HG02885 (cell line): ENCODE data around the gene WDTC1.
"Not testable (repeated sequence)": the region's sequence is repeated elsewhere in the genome, so short reads cannot be mapped to it uniquely, and the experiment has no call there.

Experiments used
- ATAC-seq: cut with Tn5 transposase; IDR thresholded peaks from one replicate; pipeline ENCODE4 v1.9.1; 2021; ENCODE audit warnings: mild to moderate bottlenecking; ENCODE audit not compliant: unreplicated experiment, poor library complexity

Gene WDTC1

GRCh38 chr1:27243665-27244064, 9.2 kb downstream of the WDTC1 start:
- not testable (repeated sequence) for ATAC-seq

GRCh38 chr1:27246194-27246593, 11.8 kb downstream of the WDTC1 start:
- ATAC-seq, result no peak

GRCh38 chr1:27253596-27253995, 19.2 kb downstream of the WDTC1 start:
- ATAC-seq, result no peak

GRCh38 chr1:27255136-27255535, 20.7 kb downstream of the WDTC1 start:
- no peak for ATAC-seq

- no peak for ATAC-seq
Measured at GRCh38 chr1:27257155-27257554, 22.7 kb downstream of the WDTC1 start.

- no peak for ATAC-seq
Measured at GRCh38 chr1:27258598-27258997, 24.2 kb downstream of the WDTC1 start.

GRCh38 chr1:27267153-27267552, 32.7 kb downstream of the WDTC1 start:
- no peak for ATAC-seq

- ATAC-seq, result no peak
Measured at GRCh38 chr1:27269276-27269675, 34.8 kb downstream of the WDTC1 start.

- ATAC-seq, result no peak
Measured at GRCh38 chr1:27274204-27274603, 39.8 kb downstream of the WDTC1 start.

GRCh38 chr1:27275696-27276095, 41.3 kb downstream of the WDTC1 start:
- no peak for ATAC-seq

- ATAC-seq, result no peak
Measured at GRCh38 chr1:27284425-27285273, 50.2 kb downstream of the WDTC1 start.

GRCh38 chr1:27285274-27285660, 50.8 kb downstream of the WDTC1 start:
- ATAC-seq, result no peak

GRCh38 chr1:27285821-27286220, 51.4 kb downstream of the WDTC1 start:
- ATAC-seq, result not testable (repeated sequence)

- ATAC-seq, result not testable (repeated sequence)
Measured at GRCh38 chr1:27289125-27289524, 54.7 kb downstream of the WDTC1 start.

GRCh38 chr1:27290581-27290980, 56.1 kb downstream of the WDTC1 start:
- ATAC-seq, result no peak

- ATAC-seq, result no peak
Measured at GRCh38 chr1:27292106-27292505, 57.7 kb downstream of the WDTC1 start.

GRCh38 chr1:27293915-27294314, 59.5 kb downstream of the WDTC1 start:
- ATAC-seq, result no peak

GRCh38 chr1:27296773-27297291, 62.4 kb downstream of the WDTC1 start:
- ATAC-seq, result no peak

GRCh38 chr1:27297903-27298302, 63.5 kb downstream of the WDTC1 start:
- no peak for ATAC-seq

GRCh38 chr1:27298632-27299384, 64.4 kb downstream of the WDTC1 start:
- ATAC-seq, result no peak
